HEK293T (cell line): ENCODE measurements around the gene JARID2.

Experiments used
- BHLHE40 ChIP-seq: fragments of 450-650 bp; IDR thresholded peaks from 2 replicates; pipeline ENCODE4 v1.6.1; 2016; ENCODE audit warnings: mild to moderate bottlenecking, moderate library complexity, borderline replicate concordance
- ELF4 ChIP-seq: fragments of 450-650 bp; IDR thresholded peaks from 2 replicates; pipeline ENCODE4 v1.6.1; 2017; ENCODE audit warnings: antibody characterized with exemption
- FOXA1 ChIP-seq: fragments of 450-650 bp; IDR thresholded peaks from 2 replicates; pipeline ENCODE4 v1.6.1; 2016; ENCODE audit warnings: mild to moderate bottlenecking
- FOXK2 ChIP-seq: fragments of 450-650 bp; IDR thresholded peaks from 2 replicates; pipeline ENCODE4 v1.6.1; 2016; ENCODE audit warnings: mild to moderate bottlenecking
- FOXM1 ChIP-seq: fragments of 450-650 bp; IDR thresholded peaks from 2 replicates; pipeline ENCODE4 v1.6.1; 2017; ENCODE audit warnings: mild to moderate bottlenecking, borderline replicate concordance
- HDGF ChIP-seq: fragments of 450-650 bp; IDR thresholded peaks from 2 replicates; pipeline ENCODE4 v1.6.1; 2017; ENCODE audit warnings: antibody characterized with exemption, borderline replicate concordance
- SP1 ChIP-seq: fragments of 450-650 bp; IDR thresholded peaks from 2 replicates; pipeline ENCODE4 v1.6.1; 2017
- SUZ12 ChIP-seq: fragments of 450-650 bp; IDR thresholded peaks from 2 replicates; pipeline ENCODE4 v1.6.1; 2016; ENCODE audit warnings: mild to moderate bottlenecking
- ZNF384 ChIP-seq: fragments of 450-650 bp; IDR thresholded peaks from 2 replicates; pipeline ENCODE4 v1.6.1; 2016

GRCh38 chr6:15404685-15404980 is 158.8 kb downstream of the JARID2 start:
- TF ChIP-seq ELF4 (no peak), SP1 (no peak), SUZ12 (no peak), FOXK2 (no peak), FOXM1 (no peak), ZNF384 (no peak), HDGF (no peak), FOXA1 (no peak), BHLHE40 (no peak)
